WTC11 (cell line): Measurements from ENCODE around the gene WRAP73. TPM values are rescaled to one million over a fixed set of nuclear protein-coding genes. Genes with fewer than 3 reads are reported as not detected.

Experiments
- ATAC-seq: fragments of 200-7000 bp; cut with Tn5 transposase; 2 replicates; pipeline ENCODE4 v1.10.0; 2021; ENCODE audit warnings: mild to moderate bottlenecking, moderate library complexity
- CTCF ChIA-PET: fragments of 300-600 bp; sonication (Branson Sonifier 250); formaldehyde crosslinking; loops from one replicate; lab custom pipeline; 2021; ENCODE audit warnings: antibody characterized with exemption; lab: Charles Lee
- POLR2A ChIA-PET: fragments of 350-600 bp; sonication (Branson Sonifier 250); formaldehyde crosslinking; loops from one replicate; lab custom pipeline; 2021; ENCODE audit warnings: antibody characterized with exemption; lab: Charles Lee
- DNase-seq: peaks from one replicate; pipeline ENCODE4 v3.0.0; 2021; ENCODE audit warnings: low spot score
- H3K27ac Mint-ChIP-seq: 2 replicates; pipeline ENCODE4 v1.8.0; 2021; ENCODE audit warnings: mixed read lengths
- H3K27me3 Mint-ChIP-seq: 2 replicates; pipeline ENCODE4 v1.8.0; 2021; ENCODE audit warnings: low read depth, mild to moderate bottlenecking, moderate library complexity, mixed read lengths
- H3K36me3 Mint-ChIP-seq: 2 replicates; pipeline ENCODE4 v1.8.0; 2021; ENCODE audit warnings: mixed read lengths
- H3K4me1 Mint-ChIP-seq: 2 replicates; pipeline ENCODE4 v1.8.0; 2022; ENCODE audit warnings: mixed read lengths
- H3K4me3 Mint-ChIP-seq: 2 replicates; pipeline ENCODE4 v1.8.0; 2021; ENCODE audit warnings: mild to moderate bottlenecking, moderate library complexity, mixed read lengths
- H3K9me3 Mint-ChIP-seq: 2 replicates; pipeline ENCODE4 v1.8.0; 2021; ENCODE audit warnings: mixed read lengths
- ATF1 ChIP-seq: sonication (generic); formaldehyde crosslinking; IDR thresholded peaks from 2 replicates; pipeline ENCODE4 v1.8.1; 2023; ENCODE audit warnings: mild to moderate bottlenecking, moderate library complexity, missing genetic modification reagents
- CDX4 ChIP-seq: fragments of 250-450 bp; sonication (Bioruptor Pico); IDR thresholded peaks from 2 replicates; pipeline ENCODE4 v1.9.0; 2021; ENCODE audit warnings: moderate library complexity, mild to moderate bottlenecking, inconsistent platforms, borderline replicate concordance
- EMX1 ChIP-seq: fragments of 250-450 bp; sonication (Bioruptor Pico); IDR thresholded peaks from 2 replicates; pipeline ENCODE4 v1.8.0; 2021; ENCODE audit warnings: mild to moderate bottlenecking
- FOXJ3 ChIP-seq: sonication (generic); formaldehyde crosslinking; IDR thresholded peaks from 2 replicates; pipeline ENCODE4 v1.9.0; 2021; ENCODE audit warnings: missing genetic modification reagents, mild to moderate bottlenecking, borderline replicate concordance
- FOXK1 ChIP-seq: sonication (generic); formaldehyde crosslinking; IDR thresholded peaks from 2 replicates; pipeline ENCODE4 v1.8.0; 2022; ENCODE audit warnings: mild to moderate bottlenecking, moderate library complexity, missing genetic modification reagents
- GTF2I ChIP-seq: fragments of 250-450 bp; sonication (Bioruptor Pico); conservative IDR thresholded peaks from 2 replicates; pipeline ENCODE4 v1.4.0; 2021; ENCODE audit warnings: mild to moderate bottlenecking
- JUN ChIP-seq: sonication (generic); formaldehyde crosslinking; IDR thresholded peaks from 2 replicates; pipeline ENCODE4 v1.8.0; 2023; ENCODE audit warnings: mild to moderate bottlenecking, missing genetic modification reagents
- NFE2L1 ChIP-seq: sonication (generic); formaldehyde crosslinking; IDR thresholded peaks from 2 replicates; pipeline ENCODE4 v1.8.1; 2023; ENCODE audit warnings: missing genetic modification reagents
- NR3C1 ChIP-seq: sonication (generic); formaldehyde crosslinking; conservative IDR thresholded peaks from 2 replicates; pipeline ENCODE4 v1.8.1; 2023; ENCODE audit warnings: low read depth, mild to moderate bottlenecking, missing genetic modification reagents
- PREB ChIP-seq: sonication (generic); formaldehyde crosslinking; IDR thresholded peaks from 2 replicates; pipeline ENCODE4 v1.8.1; 2022; ENCODE audit warnings: mild to moderate bottlenecking, missing genetic modification reagents, moderate library complexity, borderline replicate concordance
- RELA ChIP-seq: sonication (generic); formaldehyde crosslinking; IDR thresholded peaks from 2 replicates; pipeline ENCODE4 v1.8.1; 2022; ENCODE audit warnings: missing genetic modification reagents, mild to moderate bottlenecking, borderline replicate concordance
- SOX15 ChIP-seq: fragments of 250-450 bp; sonication (Bioruptor Pico); IDR thresholded peaks from 2 replicates; pipeline ENCODE4 v1.9.0; 2021; ENCODE audit warnings: mild to moderate bottlenecking
- ZMAT4 ChIP-seq: fragments of 250-450 bp; sonication (Bioruptor Pico); IDR thresholded peaks from 2 replicates; pipeline ENCODE4 v1.9.0; 2021; ENCODE audit warnings: mild to moderate bottlenecking
- ZSCAN18 ChIP-seq: fragments of 250-450 bp; sonication (Bioruptor Pico); IDR thresholded peaks from 2 replicates; pipeline ENCODE4 v2.1.2; 2022; ENCODE audit warnings: mild to moderate bottlenecking, moderate library complexity
- total RNA-seq: library from RNA; stranded (reverse); gene quantifications from 3 replicates; pipeline ENCODE4 v1.2.3, GENCODE V29; 2021
- TF ChIP-seq, protein P1 (sequence below): sonication (generic); formaldehyde crosslinking; IDR thresholded peaks from 2 replicates; pipeline ENCODE4 v1.8.1; 2022; ENCODE audit warnings: low read depth, missing genetic modification reagents, borderline replicate concordance
- TF ChIP-seq, protein P2 (sequence below): sonication (generic); formaldehyde crosslinking; IDR thresholded peaks from 2 replicates; pipeline ENCODE4 v1.8.1; 2022; ENCODE audit warnings: mild to moderate bottlenecking, moderate library complexity, missing genetic modification reagents
- TF ChIP-seq, protein P3 (sequence below): sonication (generic); formaldehyde crosslinking; conservative IDR thresholded peaks from 2 replicates; pipeline ENCODE4 v1.8.1; 2023; ENCODE audit warnings: mild to moderate bottlenecking, low read depth, missing genetic modification reagents, moderate library complexity

Gene WRAP73
- total RNA-seq, 1 experiment from 2014 or later, result 39.2 TPM

DNA sequence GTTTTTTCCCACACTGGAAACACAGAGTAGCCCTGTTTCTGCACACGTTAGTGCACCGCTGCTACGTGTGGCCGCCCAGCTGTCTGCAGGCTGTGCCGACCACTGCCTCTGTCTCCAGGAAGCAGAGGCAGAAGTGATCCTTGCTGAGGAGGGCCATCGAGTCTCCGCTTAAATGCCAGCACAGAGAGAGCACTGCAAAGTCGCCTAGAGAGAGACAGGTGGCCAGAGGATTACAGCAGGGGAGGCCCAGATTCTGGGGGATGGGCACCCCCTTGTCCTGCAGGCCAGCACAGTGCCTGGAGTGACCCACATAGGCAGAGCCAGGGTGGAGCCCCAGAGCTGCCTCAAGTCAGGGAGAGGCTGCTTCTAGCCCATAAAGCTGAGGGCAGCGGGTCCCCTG is 19.0 kb downstream of the WRAP73 start (continued):
- TF ChIP-seq PREB (CRISPR knock-in tag) (no peak), ATF1 (CRISPR knock-in tag) (no peak)

GRCh38 chr1:3630161-3630611 is 19.7 kb downstream of the WRAP73 start:
- CTCF ChIA-PET, result interaction anchor here (1.0 to 5.0 kb wide), 5 partner anchors 11 to 139 kb away, joined by 3 to 24 read pairs (median 8); no protein-coding TSS in a partner anchor
- H3K9me3 Mint-ChIP-seq, result no peaks in the 10 kb centered on the region
- no peak overlapping the region for H3K27ac Mint-ChIP-seq
- 0 out of 2 replicates have a peak, but pooled peaks cover 6% of the 10 kb centered on the region for H3K4me1 Mint-ChIP-seq
- no peaks in the 10 kb centered on the region for H3K27me3 Mint-ChIP-seq
- TF ChIP-seq CDX4 (CRISPR knock-in tag) (no peak), NR3C1 (no peak), GTF2I (CRISPR knock-in tag) (no peak), ZMAT4 (CRISPR knock-in tag) (no peak)
- H3K36me3 Mint-ChIP-seq, result peaks cover 23% of the 10 kb centered on the region
- ATAC-seq, result no peak
- POLR2A ChIA-PET, result no interaction called here
- no peak for DNase-seq
- no peak overlapping the region for H3K4me3 Mint-ChIP-seq

DNA sequence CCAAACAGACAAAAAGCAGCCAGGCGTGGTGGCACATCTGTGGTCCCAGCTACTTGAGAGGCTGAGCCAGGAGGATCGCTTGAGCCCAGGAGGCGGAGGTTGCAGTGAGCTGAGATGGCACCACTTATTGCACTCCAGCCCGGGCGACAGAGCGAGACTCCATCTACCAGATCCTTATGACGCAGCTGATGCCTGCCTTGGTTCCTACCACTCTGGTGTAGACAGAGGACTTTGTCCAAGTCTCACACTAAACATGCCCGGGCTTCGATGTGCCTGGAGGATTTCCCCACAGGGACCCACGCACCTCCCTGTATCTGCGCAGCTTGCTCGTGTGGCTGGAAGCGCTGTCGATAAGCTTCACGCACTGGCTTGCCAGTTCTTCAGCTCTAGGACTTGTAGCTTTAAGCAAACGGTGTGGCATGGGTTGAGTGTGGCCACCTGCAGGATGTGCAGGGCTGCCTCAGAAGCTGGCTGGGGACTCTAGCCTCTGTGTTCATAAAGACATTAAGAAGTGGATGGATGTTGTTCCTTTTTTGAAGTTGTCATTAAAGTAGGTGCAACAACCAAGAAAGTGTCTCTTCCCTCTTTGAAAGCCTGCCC is 20.2 kb downstream of the WRAP73 start:
- TF ChIP-seq RELA (no peak), NFE2L1 (CRISPR knock-in tag) (no peak), FOXK1 (CRISPR knock-in tag) (no peak), FOXJ3 (CRISPR knock-in tag) (no peak), JUN (no peak)
- TF ChIP-seq, protein P1, sequence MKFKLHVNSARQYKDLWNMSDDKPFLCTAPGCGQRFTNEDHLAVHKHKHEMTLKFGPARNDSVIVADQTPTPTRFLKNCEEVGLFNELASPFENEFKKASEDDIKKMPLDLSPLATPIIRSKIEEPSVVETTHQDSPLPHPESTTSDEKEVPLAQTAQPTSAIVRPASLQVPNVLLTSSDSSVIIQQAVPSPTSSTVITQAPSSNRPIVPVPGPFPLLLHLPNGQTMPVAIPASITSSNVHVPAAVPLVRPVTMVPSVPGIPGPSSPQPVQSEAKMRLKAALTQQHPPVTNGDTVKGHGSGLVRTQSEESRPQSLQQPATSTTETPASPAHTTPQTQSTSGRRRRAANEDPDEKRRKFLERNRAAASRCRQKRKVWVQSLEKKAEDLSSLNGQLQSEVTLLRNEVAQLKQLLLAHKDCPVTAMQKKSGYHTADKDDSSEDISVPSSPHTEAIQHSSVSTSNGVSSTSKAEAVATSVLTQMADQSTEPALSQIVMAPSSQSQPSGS (CRISPR knock-in tag), result no peak
- TF ChIP-seq, protein P2, sequence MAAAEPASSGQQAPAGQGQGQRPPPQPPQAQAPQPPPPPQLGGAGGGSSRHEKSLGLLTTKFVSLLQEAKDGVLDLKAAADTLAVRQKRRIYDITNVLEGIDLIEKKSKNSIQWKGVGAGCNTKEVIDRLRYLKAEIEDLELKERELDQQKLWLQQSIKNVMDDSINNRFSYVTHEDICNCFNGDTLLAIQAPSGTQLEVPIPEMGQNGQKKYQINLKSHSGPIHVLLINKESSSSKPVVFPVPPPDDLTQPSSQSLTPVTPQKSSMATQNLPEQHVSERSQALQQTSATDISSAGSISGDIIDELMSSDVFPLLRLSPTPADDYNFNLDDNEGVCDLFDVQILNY (CRISPR knock-in tag), result no peak
- TF ChIP-seq, all 79 proteins: peak for 0
- CTCF ChIA-PET, result interaction anchor here (1.0 to 5.0 kb wide), 6 partner anchors 11 to 139 kb away, joined by 3 to 24 read pairs (median 6); partner anchors contain the start of gene TP73
- Mint-ChIP-seq H3K4me1 (0 out of 2 replicates have a peak, but pooled peaks cover 6% of the 10 kb centered on the region), H3K4me3 (no peak overlapping the region), H3K36me3 (peaks cover 22% of the 10 kb centered on the region), H3K27me3 (no peaks in the 10 kb centered on the region), H3K9me3 (no peaks in the 10 kb centered on the region), H3K27ac (no peak overlapping the region)
- DNase-seq, result peak; percentile 4
- POLR2A ChIA-PET, result no interaction called here
- ATAC-seq, result no peak

DNA sequence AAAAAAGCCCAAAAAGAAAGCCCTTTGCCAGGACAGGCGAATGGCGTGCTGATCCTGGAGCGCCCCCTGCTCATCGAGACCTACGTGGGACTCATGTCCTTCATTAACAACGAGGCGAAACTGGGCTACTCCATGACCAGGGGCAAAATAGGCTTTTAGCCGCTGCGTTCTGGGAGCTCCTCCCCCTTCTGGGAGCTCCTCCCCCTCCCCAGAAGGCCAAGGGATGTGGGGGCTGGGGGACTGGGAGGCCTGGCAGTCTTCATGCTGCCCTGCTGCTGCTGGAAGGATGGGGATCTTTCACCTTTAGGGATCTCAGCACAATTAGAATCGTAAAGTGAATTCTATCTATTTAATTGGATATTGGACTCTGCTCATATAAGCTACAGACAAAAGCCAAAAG is 21.5 kb downstream of the WRAP73 start:
- Mint-ChIP-seq H3K27me3 (no peaks in the 10 kb centered on the region; the same call in 1 of the 2 replicates), H3K9me3 (no peaks in the 10 kb centered on the region), H3K4me3 (no peak overlapping the region), H3K36me3 (peaks cover 19% of the 10 kb centered on the region), H3K4me1 (peaks cover 12% of the 10 kb centered on the region), H3K27ac (no peak overlapping the region)
- ATAC-seq (no peak), DNase-seq (peak; percentile 4)
- ChIA-PET CTCF (interaction anchor here (0.6 to 5.0 kb wide), 5 partner anchors 9 to 96 kb away, joined by 3 to 24 read pairs (median 4); partner anchors contain the start of gene TP73), POLR2A (no interaction called here)
- TF ChIP-seq GTF2I (CRISPR knock-in tag) (no peak), SOX15 (CRISPR knock-in tag) (no peak), EMX1 (no peak), ZSCAN18 (CRISPR knock-in tag) (no peak), PREB (CRISPR knock-in tag) (no peak)
- TF ChIP-seq, protein P3, sequence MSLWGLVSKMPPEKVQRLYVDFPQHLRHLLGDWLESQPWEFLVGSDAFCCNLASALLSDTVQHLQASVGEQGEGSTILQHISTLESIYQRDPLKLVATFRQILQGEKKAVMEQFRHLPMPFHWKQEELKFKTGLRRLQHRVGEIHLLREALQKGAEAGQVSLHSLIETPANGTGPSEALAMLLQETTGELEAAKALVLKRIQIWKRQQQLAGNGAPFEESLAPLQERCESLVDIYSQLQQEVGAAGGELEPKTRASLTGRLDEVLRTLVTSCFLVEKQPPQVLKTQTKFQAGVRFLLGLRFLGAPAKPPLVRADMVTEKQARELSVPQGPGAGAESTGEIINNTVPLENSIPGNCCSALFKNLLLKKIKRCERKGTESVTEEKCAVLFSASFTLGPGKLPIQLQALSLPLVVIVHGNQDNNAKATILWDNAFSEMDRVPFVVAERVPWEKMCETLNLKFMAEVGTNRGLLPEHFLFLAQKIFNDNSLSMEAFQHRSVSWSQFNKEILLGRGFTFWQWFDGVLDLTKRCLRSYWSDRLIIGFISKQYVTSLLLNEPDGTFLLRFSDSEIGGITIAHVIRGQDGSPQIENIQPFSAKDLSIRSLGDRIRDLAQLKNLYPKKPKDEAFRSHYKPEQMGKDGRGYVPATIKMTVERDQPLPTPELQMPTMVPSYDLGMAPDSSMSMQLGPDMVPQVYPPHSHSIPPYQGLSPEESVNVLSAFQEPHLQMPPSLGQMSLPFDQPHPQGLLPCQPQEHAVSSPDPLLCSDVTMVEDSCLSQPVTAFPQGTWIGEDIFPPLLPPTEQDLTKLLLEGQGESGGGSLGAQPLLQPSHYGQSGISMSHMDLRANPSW (CRISPR knock-in tag), result no peak
